GM06990 (cell line): Measurements from ENCODE around the gene HIP1.
"Not testable (repeated sequence)": the region's sequence is repeated elsewhere in the genome, so short reads cannot be mapped to it uniquely, and the experiment has no call there.

Experiments
- DNase-seq: peaks from one replicate; pipeline ENCODE4 v3.0.0-alpha.2; 2011; ENCODE audit not compliant: insufficient read length; ENCODE audit errors: extremely low read depth
- H3K27me3 ChIP-seq: replicated peaks from 2 replicates; pipeline ENCODE4 v1.6.0; 2011; ENCODE audit warnings: low read length; ENCODE audit not compliant: control insufficient read depth, insufficient read depth
- H3K36me3 ChIP-seq: 2 replicates; pipeline ENCODE4 v1.5.1; 2011; ENCODE audit warnings: low read length; ENCODE audit not compliant: control insufficient read depth, insufficient read depth
- H3K4me3 ChIP-seq: replicated peaks from 2 replicates; pipeline ENCODE4 v1.5.1; 2011; ENCODE audit warnings: low read depth, mild to moderate bottlenecking, control low read depth, low read length
- CTCF ChIP-seq: IDR thresholded peaks from 2 replicates; pipeline ENCODE4 v1.5.1; 2011; ENCODE audit warnings: low read length, control low read depth, mild to moderate bottlenecking, inconsistent platforms; ENCODE audit not compliant: insufficient read depth, poor library complexity, severe bottlenecking

HIP1 gene

GRCh38 chr7:75722373-75722772 is 16.4 kb downstream of the HIP1 start:
- H3K4me3 ChIP-seq = no peak overlapping the region
- no peak for TF ChIP-seq CTCF
- no peaks in the 10 kb centered on the region for H3K27me3 ChIP-seq
- DNase-seq = no peak
- no peaks in the 10 kb centered on the region for H3K36me3 ChIP-seq

GRCh38 chr7:75721922-75722321 is 16.8 kb downstream of the HIP1 start:
- not testable (repeated sequence) for H3K4me3 ChIP-seq, H3K36me3 ChIP-seq, DNase-seq, H3K27me3 ChIP-seq

GRCh38 chr7:75721426-75721825 is 17.3 kb downstream of the HIP1 start:
- no peak for DNase-seq
- no peak for TF ChIP-seq CTCF
- H3K4me3 ChIP-seq = no peak overlapping the region

GRCh38 chr7:75719626-75720025 is 19.1 kb downstream of the HIP1 start:
- no peak for DNase-seq
- no peak overlapping the region for H3K4me3 ChIP-seq
- H3K27me3 ChIP-seq = no peaks in the 10 kb centered on the region
- no peak for TF ChIP-seq CTCF
- H3K36me3 ChIP-seq = no peaks in the 10 kb centered on the region

More at GRCh38 chr7:75721426-75721825, 17.3 kb downstream of the HIP1 start:
- no peaks in the 10 kb centered on the region for H3K27me3 ChIP-seq
- no peaks in the 10 kb centered on the region for H3K36me3 ChIP-seq

GRCh38 chr7:75718390-75719031 is 20.2 kb downstream of the HIP1 start:
- Histone ChIP-seq H3K36me3 (no peaks in the 10 kb centered on the region), H3K4me3 (no peak overlapping the region), H3K27me3 (no peaks in the 10 kb centered on the region)
- no peak for TF ChIP-seq CTCF
- no peak for DNase-seq

GRCh38 chr7:75717746-75718145 is 21.0 kb downstream of the HIP1 start:
- H3K36me3 ChIP-seq, DNase-seq, H3K27me3 ChIP-seq, H3K4me3 ChIP-seq: not testable (repeated sequence)
